IMR-90 (cell line): ENCODE data around the gene EGR2. TPM values are rescaled to one million over a fixed set of nuclear protein-coding genes. Genes with fewer than 3 reads are reported as not detected.

Experiments used
- ATAC-seq: fragments of 200-7000 bp; cut with Tn5 transposase; 2 replicates; pipeline ENCODE4 v1.9.1; 2020; ENCODE audit warnings: low read depth, mild to moderate bottlenecking, moderate library complexity
- BruUV-seq: library from RNA; stranded (reverse); fragments of 400-500 nt; replicated peaks from 2 replicates; lab custom pipeline; 2021; lab: Mats Ljungman, UMichigan
- CTCF ChIA-PET: fragments of 300-600 bp; formaldehyde crosslinking; extraction: SDS; loops from one replicate; lab custom pipeline; 2021; ENCODE audit warnings: antibody characterized with exemption; lab: Yijun Ruan, JAX
- POLR2A ChIA-PET: fragments of 300-600 bp; sonication (Branson Sonifier 250); formaldehyde crosslinking; loops from one replicate; lab custom pipeline; 2022; ENCODE audit warnings: antibody characterized with exemption; ENCODE audit not compliant: unreplicated experiment; lab: Charles Lee
- DNase-seq: peaks from one replicate; pipeline ENCODE4 v3.0.0; 2013
- H2AFZ ChIP-seq: replicated peaks from 2 replicates; pipeline ENCODE3; 2013; ENCODE audit warnings: low read length, mild to moderate bottlenecking; ENCODE audit not compliant: poor library complexity
- H2AK5ac ChIP-seq: 2 replicates; pipeline ENCODE4 v1.6.1; 2013; ENCODE audit warnings: low read depth, low read length, inconsistent platforms
- H2AK9ac ChIP-seq: replicated peaks from 2 replicates; pipeline ENCODE3; 2013; ENCODE audit warnings: mild to moderate bottlenecking, low read depth, low read length, moderate library complexity; ENCODE audit not compliant: poor library complexity
- H2BK120ac ChIP-seq: 2 replicates; pipeline ENCODE4 v1.6.1; 2013; ENCODE audit warnings: low read depth, low read length, inconsistent platforms
- H2BK15ac ChIP-seq: 3 replicates; pipeline ENCODE4 v1.6.1; 2013; ENCODE audit warnings: low read depth, low read length, inconsistent platforms
- H2BK20ac ChIP-seq: 2 replicates; pipeline ENCODE4 v1.6.1; 2013; ENCODE audit warnings: low read depth, mild to moderate bottlenecking, inconsistent platforms, low read length, moderate library complexity
- H2BK5ac ChIP-seq: 2 replicates; pipeline ENCODE4 v1.6.1; 2013; ENCODE audit warnings: mild to moderate bottlenecking, low read depth, low read length, inconsistent platforms; ENCODE audit not compliant: poor library complexity, severe bottlenecking
- H3K14ac ChIP-seq: replicated peaks from 2 replicates; pipeline ENCODE4 v1.6.1; 2013; ENCODE audit warnings: low read depth, low read length, inconsistent platforms
- H3K18ac ChIP-seq: 2 replicates; pipeline ENCODE4 v1.6.1; 2013; ENCODE audit warnings: low read depth, low read length, control low read depth
- H3K23ac ChIP-seq: 2 replicates; pipeline ENCODE4 v1.6.1; 2013; ENCODE audit warnings: low read depth, low read length, inconsistent platforms
- H3K27ac ChIP-seq: 2 replicates; pipeline ENCODE4 v1.5.1; 2013; ENCODE audit warnings: mild to moderate bottlenecking, control low read depth, low read length; ENCODE audit not compliant: insufficient read depth
- H3K27me3 ChIP-seq: 2 replicates; pipeline ENCODE4 v1.6.1; 2013; ENCODE audit warnings: low read length; ENCODE audit not compliant: control insufficient read depth, insufficient read depth
- H3K36me3 ChIP-seq: 2 replicates; pipeline ENCODE4 v1.6.1; 2013; ENCODE audit warnings: low read length, mixed read lengths; ENCODE audit not compliant: control insufficient read depth, insufficient read depth
- H3K4ac ChIP-seq: 2 replicates; pipeline ENCODE4 v1.6.1; 2013; ENCODE audit warnings: low read depth, low read length, inconsistent platforms
- H3K4me1 ChIP-seq: 2 replicates; pipeline ENCODE4 v1.6.1; 2013; ENCODE audit warnings: low read length, mixed read lengths; ENCODE audit not compliant: control insufficient read depth, insufficient read depth
- H3K4me2 ChIP-seq: 2 replicates; pipeline ENCODE4 v1.6.1; 2013; ENCODE audit warnings: low read depth, mild to moderate bottlenecking, control low read depth, low read length, moderate library complexity
- H3K4me3 ChIP-seq: 2 replicates; pipeline ENCODE4 v1.5.1; 2013; ENCODE audit warnings: low read depth, mild to moderate bottlenecking, control low read depth, low read length, moderate library complexity; ENCODE audit not compliant: insufficient read depth
- H3K56ac ChIP-seq: 2 replicates; pipeline ENCODE4 v1.6.1; 2013; ENCODE audit warnings: low read length, inconsistent platforms; ENCODE audit not compliant: insufficient read depth; ENCODE audit errors: extremely low read depth
- H3K79me1 ChIP-seq, 2 experiments: 2 replicates each; pipeline ENCODE4 v1.6.1; 2013; ENCODE audit warnings: low read length in 2 of 2, inconsistent platforms in 1 of 2, low read depth in 1 of 2
- H3K9ac ChIP-seq: 2 replicates; pipeline ENCODE4 v1.6.1; 2013; ENCODE audit warnings: low read depth, low read length, control low read depth
- H3K9me1 ChIP-seq: 2 replicates; pipeline ENCODE4 v1.6.1; 2013; ENCODE audit warnings: low read length, inconsistent platforms; ENCODE audit not compliant: insufficient read depth
- H3K9me3 ChIP-seq: 2 replicates; pipeline ENCODE4 v1.6.1; 2013; ENCODE audit warnings: low read length; ENCODE audit not compliant: control insufficient read depth, insufficient read depth
- H4K20me1 ChIP-seq: 2 replicates; pipeline ENCODE4 v1.6.1; 2013; ENCODE audit warnings: low read length, inconsistent platforms; ENCODE audit not compliant: insufficient read depth
- H4K5ac ChIP-seq: 2 replicates; pipeline ENCODE4 v1.6.1; 2013; ENCODE audit warnings: mild to moderate bottlenecking, low read depth, low read length, control low read depth
- H4K8ac ChIP-seq, 2 experiments: 2 replicates each; pipeline ENCODE4 v1.6.1; 2013; ENCODE audit warnings: low read depth in 2 of 2, low read length in 2 of 2, control low read depth in 1 of 2, inconsistent platforms in 1 of 2
- H4K91ac ChIP-seq: 2 replicates; pipeline ENCODE4 v1.6.1; 2013; ENCODE audit warnings: low read depth, low read length, inconsistent platforms; ENCODE audit not compliant: insufficient read depth
- CEBPB ChIP-seq: IDR thresholded peaks from 2 replicates; pipeline ENCODE4 v1.6.1; 2012; ENCODE audit warnings: low read depth, low read length, improper control_type of control experiment
- CHD1 ChIP-seq: IDR thresholded peaks from 2 replicates; pipeline ENCODE4 v1.6.1; 2012; ENCODE audit warnings: low read depth, low read length, improper control_type of control experiment
- CTCF ChIP-seq: conservative IDR thresholded peaks from 2 replicates; pipeline ENCODE4 v1.5.1; 2012; ENCODE audit warnings: mild to moderate bottlenecking, low read depth, low read length, improper control_type of control experiment
- ELK1 ChIP-seq: fragments of 150-350 bp; IDR thresholded peaks from 2 replicates; pipeline ENCODE4 v1.6.1; 2016; ENCODE audit warnings: low read depth, mild to moderate bottlenecking, low read length, moderate library complexity, borderline replicate concordance
- MAZ ChIP-seq: IDR thresholded peaks from 2 replicates; pipeline ENCODE4 v1.6.1; 2012; ENCODE audit warnings: low read depth, mild to moderate bottlenecking, low read length, improper control_type of control experiment, moderate library complexity, borderline replicate concordance
- MXI1 ChIP-seq: IDR thresholded peaks from 2 replicates; pipeline ENCODE4 v1.6.1; 2012; ENCODE audit warnings: low read depth, mild to moderate bottlenecking, low read length, moderate library complexity, borderline replicate concordance
- NFE2L2 ChIP-seq: fragments of 150-350 bp; IDR thresholded peaks from 2 replicates; pipeline ENCODE4 v1.6.1; 2016; ENCODE audit warnings: low read depth, mild to moderate bottlenecking, low read length
- POLR2A ChIP-seq: IDR thresholded peaks from 2 replicates; pipeline ENCODE4 v1.6.1; 2012; ENCODE audit warnings: mild to moderate bottlenecking, low read depth, low read length
- RAD21 ChIP-seq: IDR thresholded peaks from 2 replicates; pipeline ENCODE4 v1.6.1; 2012; ENCODE audit warnings: low read length, improper control_type of control experiment
- RCOR1 ChIP-seq: IDR thresholded peaks from 2 replicates; pipeline ENCODE4 v1.6.1; 2012; ENCODE audit warnings: mild to moderate bottlenecking, low read length, improper control_type of control experiment; ENCODE audit not compliant: insufficient replicate concordance
- RFX5 ChIP-seq: IDR thresholded peaks from 2 replicates; pipeline ENCODE4 v1.8.0; 2012; ENCODE audit warnings: low read depth, mild to moderate bottlenecking, low read length, moderate library complexity
- SMC3 ChIP-seq: fragments of 150-350 bp; IDR thresholded peaks from 2 replicates; pipeline ENCODE4 v1.6.1; 2016; ENCODE audit warnings: low read depth, mild to moderate bottlenecking, antibody characterized with exemption, low read length, moderate library complexity
- USF2 ChIP-seq: fragments of 150-350 bp; IDR thresholded peaks from 2 replicates; pipeline ENCODE4 v1.6.1; 2017; ENCODE audit warnings: mild to moderate bottlenecking, antibody characterized with exemption, low read length, low read depth
- WGBS, 2 experiments: methylation state at CpG; one replicate each; pipeline versions ENCODE4 v1.1.5 to v1.1.7; 2013; ENCODE audit warnings: missing lambda C conversion rate in 2 of 2; ENCODE audit not compliant: insufficient read length in 1 of 2; ENCODE audit errors: extremely low coverage in 2 of 2; 5-methylcytosine and 5-hydroxymethylcytosine counted together
- dilution Hi-C: fragments of 300-500 bp; cut with HindIII; formaldehyde crosslinking; loops from one replicate; pipeline ENCODE4 v1.14.3; 2018; ENCODE audit warnings: low sequenced_read_pairs; ENCODE audit not compliant: unreplicated experiment
- in situ Hi-C: fragments of 300-500 bp; cut with MboI; formaldehyde crosslinking; loops from 3 replicates; pipeline ENCODE4 v1.14.3; 2019; ENCODE audit warnings: low sequenced_read_pairs, inconsistent platforms, mixed read lengths
- intact Hi-C: fragments of 100-400 bp; cut with micrococcal nuclease; formaldehyde crosslinking; loops from 2 replicates; pipeline ENCODE4 v1.10.0; 2022
- polyA plus RNA-seq, 3 experiments: library from polyadenylated mRNA; depleted of rRNA; stranded (reverse); fragments of >200 nt; gene quantifications; 2 replicates each; pipeline ENCODE4 v1.2.3, GENCODE V29; 2012; ENCODE audit warnings: low replicate concordance in 1 of 3
- total RNA-seq: library from RNA; depleted of rRNA; stranded (reverse); fragments of >200 nt; gene quantifications from 2 replicates; pipeline ENCODE4 v1.2.3, GENCODE V29; 2012

The EGR2 gene
- total and polyA plus RNA-seq, 2 of the 4 experiments (the other 2 are of a cell fraction) = 0.36 to 1.2 TPM

GRCh38 chr10:62852961-62853702 lies 37.0 kb upstream of the EGR2 start:
- intact Hi-C loops (no loop called here), dilution Hi-C loops (no loop called here), in situ Hi-C loops (no loop called here)
- Histone ChIP-seq H3K27ac (no peak overlapping the region), H3K23ac (no peak overlapping the region), H3K9me1 (no peaks in the 10 kb centered on the region), H3K36me3 (no peaks in the 10 kb centered on the region), H3K14ac (no peak overlapping the region), H3K79me1 (no peaks in the 10 kb centered on the region), H2BK120ac (no peak overlapping the region), H3K4me3 (no peak overlapping the region), H3K27me3 (peaks cover 3% of the 10 kb centered on the region; the same call in 1 of the 2 replicates), H3K4me2 (no peak overlapping the region), H4K91ac (no peak overlapping the region), H3K9ac (no peak overlapping the region), H2AK5ac (no peak overlapping the region), H3K9me3 (no peaks in the 10 kb centered on the region), H3K56ac (no peak overlapping the region), H4K8ac (no peak overlapping the region), H2AFZ (no peak overlapping the region), H3K18ac (no peak overlapping the region), H4K5ac (no peak overlapping the region), H2BK5ac (no peak overlapping the region), H2BK20ac (no peak overlapping the region), H2AK9ac (no peak overlapping the region), H3K4me1 (no peaks in the 10 kb centered on the region), H3K4ac (no peak overlapping the region), H4K20me1 (no peaks in the 10 kb centered on the region), H2BK15ac (no peak overlapping the region)
- WGBS, 2 experiments = 80% methylated on average over 1 of the region's 6 CpGs; no CpG with 5 or more reads in 1 of the 2 experiments
- TF ChIP-seq CHD1 = no peak
- TF ChIP-seq RCOR1 = no peak
- no peak for TF ChIP-seq RFX5
- no peak for TF ChIP-seq ELK1
- no peak for TF ChIP-seq CEBPB
- no peak for TF ChIP-seq USF2
- no peak for TF ChIP-seq NFE2L2
- TF ChIP-seq RAD21 = no peak
- TF ChIP-seq MAZ = no peak
- no peak for TF ChIP-seq POLR2A
- no peak for TF ChIP-seq MXI1
- no peak for TF ChIP-seq SMC3
- no peak for TF ChIP-seq CTCF
- DNase-seq = no peak
- POLR2A ChIA-PET = no interaction called here
- ATAC-seq = no peak
- CTCF ChIA-PET = interaction anchor here (1.0 kb wide), 1 partner anchor 8 kb away, joined by 3 read pairs; no protein-coding TSS in a partner anchor
- BruUV-seq = no TSS peak
